Measurements from ENCODE around the gene MLST8. TPM values are rescaled to one million over a fixed set of nuclear protein-coding genes. Genes with fewer than 3 reads are reported as not detected.

The MLST8 gene
- total RNA-seq, 1 experiment from 2014 or later = 58.0 TPM

DNA sequence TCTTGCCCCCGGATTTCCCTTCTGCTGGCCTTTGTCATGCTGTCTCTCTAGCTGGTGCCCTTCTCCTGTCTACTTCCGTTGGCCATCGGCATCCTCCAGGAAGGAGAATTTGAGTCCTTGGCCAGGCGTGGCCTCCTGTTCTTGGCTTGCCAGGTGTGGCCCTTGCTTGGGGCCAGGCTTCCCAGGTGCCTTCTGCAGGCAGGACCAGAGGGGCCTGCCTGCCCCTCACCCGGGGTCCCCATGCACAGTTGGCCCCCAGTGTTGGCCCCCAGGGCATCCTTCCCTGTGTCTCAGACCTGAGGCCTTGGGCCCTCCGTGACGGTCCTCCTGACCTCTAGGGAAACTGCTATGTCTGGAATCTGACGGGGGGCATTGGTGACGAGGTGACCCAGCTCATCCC is 2.6 kb downstream of the MLST8 start:
- no peaks in the 10 kb centered on the region for H3K9me3 Mint-ChIP-seq (ENCODE audit: low read depth, unreplicated experiment)
- no peaks in the 10 kb centered on the region for H3K27me3 Mint-ChIP-seq (ENCODE audit: unreplicated experiment)
- TF ChIP-seq, protein P1, sequence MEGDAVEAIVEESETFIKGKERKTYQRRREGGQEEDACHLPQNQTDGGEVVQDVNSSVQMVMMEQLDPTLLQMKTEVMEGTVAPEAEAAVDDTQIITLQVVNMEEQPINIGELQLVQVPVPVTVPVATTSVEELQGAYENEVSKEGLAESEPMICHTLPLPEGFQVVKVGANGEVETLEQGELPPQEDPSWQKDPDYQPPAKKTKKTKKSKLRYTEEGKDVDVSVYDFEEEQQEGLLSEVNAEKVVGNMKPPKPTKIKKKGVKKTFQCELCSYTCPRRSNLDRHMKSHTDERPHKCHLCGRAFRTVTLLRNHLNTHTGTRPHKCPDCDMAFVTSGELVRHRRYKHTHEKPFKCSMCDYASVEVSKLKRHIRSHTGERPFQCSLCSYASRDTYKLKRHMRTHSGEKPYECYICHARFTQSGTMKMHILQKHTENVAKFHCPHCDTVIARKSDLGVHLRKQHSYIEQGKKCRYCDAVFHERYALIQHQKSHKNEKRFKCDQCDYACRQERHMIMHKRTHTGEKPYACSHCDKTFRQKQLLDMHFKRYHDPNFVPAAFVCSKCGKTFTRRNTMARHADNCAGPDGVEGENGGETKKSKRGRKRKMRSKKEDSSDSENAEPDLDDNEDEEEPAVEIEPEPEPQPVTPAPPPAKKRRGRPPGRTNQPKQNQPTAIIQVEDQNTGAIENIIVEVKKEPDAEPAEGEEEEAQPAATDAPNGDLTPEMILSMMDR (IDR thresholded peaks at IDR 0.05; ENCODE audit: unreplicated experiment) = no peak
- intact Hi-C loops (cut with micrococcal nuclease; ENCODE audit: unreplicated experiment) = no loop called here
- no TSS peak for BruUV-seq (replicated peaks)
- peak overlapping the region; percentile 17 for H3K4me3 Mint-ChIP-seq (ENCODE audit: low read depth, unreplicated experiment)
- H3K27ac Mint-ChIP-seq (ENCODE audit: unreplicated experiment) = no peak overlapping the region
- DNase-seq = no peak
- H3K36me3 Mint-ChIP-seq (ENCODE audit: insufficient read depth, unreplicated experiment) = peaks cover 83% of the 10 kb centered on the region
- H3K4me1 Mint-ChIP-seq (ENCODE audit: low read depth, unreplicated experiment) = peaks cover 42% of the 10 kb centered on the region
- CTCF ChIA-PET = no interaction called here

DNA sequence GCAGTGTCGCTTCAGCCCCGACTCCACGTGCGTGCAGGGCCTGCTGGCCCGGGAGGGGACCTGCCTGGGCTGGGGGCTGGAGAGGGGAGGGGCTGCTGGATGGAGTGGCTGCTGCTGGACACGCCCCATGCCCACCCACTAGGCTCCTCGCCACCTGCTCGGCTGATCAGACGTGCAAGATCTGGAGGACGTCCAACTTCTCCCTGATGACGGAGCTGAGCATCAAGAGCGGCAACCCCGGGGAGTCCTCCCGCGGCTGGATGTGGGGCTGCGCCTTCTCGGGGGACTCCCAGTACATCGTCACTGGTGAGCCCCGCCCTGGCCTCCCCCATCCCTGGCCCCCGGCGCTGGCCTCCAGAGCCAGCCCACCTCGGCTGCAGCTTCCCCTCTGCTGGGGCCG is 3.1 kb downstream of the MLST8 start:
- TF ChIP-seq, protein P1 (IDR thresholded peaks at IDR 0.05; ENCODE audit: unreplicated experiment) = no peak
- Mint-ChIP-seq H3K9me3 (ENCODE audit: low read depth, unreplicated experiment) (no peaks in the 10 kb centered on the region), H3K36me3 (ENCODE audit: insufficient read depth, unreplicated experiment) (peaks cover 87% of the 10 kb centered on the region), H3K4me1 (ENCODE audit: low read depth, unreplicated experiment) (peaks cover 47% of the 10 kb centered on the region), H3K4me3 (ENCODE audit: low read depth, unreplicated experiment) (no peak overlapping the region), H3K27ac (ENCODE audit: unreplicated experiment) (no peak overlapping the region), H3K27me3 (ENCODE audit: unreplicated experiment) (no peaks in the 10 kb centered on the region)
- BruUV-seq (replicated peaks) = no TSS peak
- CTCF ChIA-PET = no interaction called here
- intact Hi-C loops (cut with micrococcal nuclease; ENCODE audit: unreplicated experiment) = no loop called here
- no peak for DNase-seq

DNA sequence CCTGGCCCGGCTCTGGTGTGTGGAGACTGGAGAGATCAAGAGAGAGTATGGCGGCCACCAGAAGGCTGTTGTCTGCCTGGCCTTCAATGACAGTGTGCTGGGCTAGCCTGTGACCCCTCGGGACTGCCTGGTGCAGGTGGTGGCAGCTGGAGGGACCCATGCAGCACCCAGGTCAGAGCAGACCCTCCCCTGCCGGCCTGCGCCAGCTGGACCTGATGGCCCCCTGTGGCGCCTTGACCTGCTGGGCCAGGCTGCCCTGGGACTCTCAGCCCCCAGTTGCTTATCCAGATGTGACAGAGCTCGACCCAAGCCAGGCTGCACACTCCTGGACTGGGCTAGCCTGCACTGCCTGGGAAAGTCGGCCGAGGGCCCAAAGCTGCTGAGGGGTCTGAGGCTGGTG is 3.5 kb downstream of the MLST8 start:
- H3K4me1 Mint-ChIP-seq (ENCODE audit: low read depth, unreplicated experiment) = peaks cover 50% of the 10 kb centered on the region
- H3K27ac Mint-ChIP-seq (ENCODE audit: unreplicated experiment) = no peak overlapping the region
- intact Hi-C loops (cut with micrococcal nuclease; ENCODE audit: unreplicated experiment) = no loop called here
- H3K4me3 Mint-ChIP-seq (ENCODE audit: low read depth, unreplicated experiment) = no peak overlapping the region
- H3K9me3 Mint-ChIP-seq (ENCODE audit: low read depth, unreplicated experiment) = no peaks in the 10 kb centered on the region
- peaks cover 92% of the 10 kb centered on the region for H3K36me3 Mint-ChIP-seq (ENCODE audit: insufficient read depth, unreplicated experiment)
- BruUV-seq (replicated peaks) = no TSS peak
- DNase-seq = no peak
- no peaks in the 10 kb centered on the region for H3K27me3 Mint-ChIP-seq (ENCODE audit: unreplicated experiment)
- CTCF ChIA-PET = no interaction called here
- TF ChIP-seq, protein P1 (IDR thresholded peaks at IDR 0.05; ENCODE audit: unreplicated experiment) = no peak

DNA sequence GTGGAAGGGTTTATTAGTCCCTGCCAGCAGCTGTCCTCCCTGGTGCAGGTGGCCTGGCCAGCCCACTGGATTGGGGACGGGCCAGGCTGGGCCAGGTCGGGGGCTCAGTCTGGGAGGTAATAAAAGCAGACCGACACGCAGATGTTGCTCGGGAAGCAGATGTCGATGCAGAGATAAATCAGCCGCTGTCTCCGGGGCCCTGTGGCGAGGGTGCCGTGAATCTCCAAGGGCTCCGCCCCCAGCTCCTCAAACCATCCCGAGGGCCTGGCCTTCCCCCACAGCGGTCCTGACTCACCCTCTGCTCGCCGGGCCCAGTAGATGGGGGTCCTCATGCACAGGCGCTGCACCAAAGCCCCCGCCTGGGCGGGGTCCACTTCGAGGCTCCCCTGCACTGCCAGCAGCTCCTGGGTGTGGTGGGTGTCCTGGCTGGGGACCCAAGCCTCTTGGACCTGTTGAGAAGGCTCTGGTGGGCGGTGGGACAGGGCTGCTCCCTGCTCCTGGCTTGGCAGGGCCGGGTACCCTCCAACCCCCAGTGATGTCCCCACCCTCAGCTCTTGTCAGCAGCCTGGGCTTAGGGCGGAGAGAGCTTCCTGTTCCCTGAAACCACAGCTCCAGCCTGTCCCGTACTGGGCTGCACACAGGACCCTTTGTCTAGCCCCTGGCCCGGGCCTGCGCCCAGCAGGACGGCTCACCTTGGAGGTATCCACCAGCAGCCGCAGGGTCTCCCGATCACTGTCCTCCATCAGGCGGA is 4.2 kb downstream of the MLST8 start:
- H3K27ac Mint-ChIP-seq (ENCODE audit: unreplicated experiment) = no peak overlapping the region
- H3K4me1 Mint-ChIP-seq (ENCODE audit: low read depth, unreplicated experiment) = peaks cover 46% of the 10 kb centered on the region
- CTCF ChIA-PET = no interaction called here
- no peak for DNase-seq
- no peaks in the 10 kb centered on the region for H3K27me3 Mint-ChIP-seq (ENCODE audit: unreplicated experiment)
- no peak overlapping the region for H3K4me3 Mint-ChIP-seq (ENCODE audit: low read depth, unreplicated experiment)
- TF ChIP-seq, protein P1 (IDR thresholded peaks at IDR 0.05; ENCODE audit: unreplicated experiment) = no peak
- BruUV-seq (replicated peaks) = no TSS peak
- H3K9me3 Mint-ChIP-seq (ENCODE audit: low read depth, unreplicated experiment) = no peaks in the 10 kb centered on the region
- intact Hi-C loops (cut with micrococcal nuclease; ENCODE audit: unreplicated experiment) = no loop called here
- peaks cover 88% of the 10 kb centered on the region for H3K36me3 Mint-ChIP-seq (ENCODE audit: insufficient read depth, unreplicated experiment)

Measured in Calu3 (cell line).